Colonic mucosa (tissue), 4 donors: ENCODE results near the gene TRPV3. TPM values are rescaled to one million over a fixed set of nuclear protein-coding genes. Genes with fewer than 3 reads are reported as not detected.
"Not testable (repeated sequence)": the region's sequence is repeated elsewhere in the genome, so short reads cannot be mapped to it uniquely, and the experiment has no call there.

ENCODE experiments used
- DNase-seq: peaks from one replicate; pipeline ENCODE4 v3.0.0-alpha.2; 2020
- H3K27ac ChIP-seq: fragments of 200-600 bp; one replicate; pipeline ENCODE4 v1.8.0; 2021
- H3K27me3 ChIP-seq: fragments of 200-600 bp; one replicate; pipeline ENCODE4 v1.8.0; 2021
- H3K36me3 ChIP-seq: fragments of 200-600 bp; one replicate; pipeline ENCODE4 v1.8.0; 2021
- H3K4me1 ChIP-seq: fragments of 200-600 bp; one replicate; pipeline ENCODE4 v1.8.0; 2021; ENCODE audit warnings: mild to moderate bottlenecking
- H3K4me3 ChIP-seq: fragments of 200-600 bp; one replicate; pipeline ENCODE4 v1.8.0; 2021
- H3K9ac ChIP-seq, 2 donors: one replicate each; pipeline ENCODE4 v1.7.0; 2013; ENCODE audit warnings: control low read depth in 2 of 2, low read depth in 2 of 2, low read length in 2 of 2
- H3K9me3 ChIP-seq: fragments of 200-600 bp; one replicate; pipeline ENCODE4 v1.8.0; 2021
- CTCF ChIP-seq: fragments of 200-600 bp; IDR thresholded peaks from one replicate; pipeline ENCODE4 v1.8.0; 2022; ENCODE audit warnings: antibody characterized with exemption, mild to moderate bottlenecking
- intact Hi-C: fragments of 100-400 bp; cut with DNase I; formaldehyde crosslinking; loops from one replicate; pipeline ENCODE4 v1.14.1; 2022
- total RNA-seq, 2 donors: library from RNA; stranded (reverse); fragmentation: NEBNext Ultra II Directional in 1 of 2; extraction: Animal tissue kit (Norgen Biotek cat#: 25700) in 1 of 2; gene quantifications; one replicate each; pipeline ENCODE4 v1.2.1, GENCODE V29; 2021
- donor health status: healthy.
- donor health status: DM: no; HTN: no; CAD: no.
- donor health status: DM: no; HTN: no; CAD: no.

TRPV3 gene
- total RNA-seq, 2 donors from 2014 or later = 2.3 to 7.4 TPM

- Histone ChIP-seq H3K36me3 (no peaks in the 10 kb centered on the region), H3K27me3 (no peaks in the 10 kb centered on the region), H3K9me3 (no peaks in the 10 kb centered on the region), H3K4me3 (no peak overlapping the region), H3K27ac (no peak overlapping the region), H3K4me1 (no peaks in the 10 kb centered on the region), H3K9ac (peak overlapping the region in 1 of 2 donors; percentile 15)
- no peak for TF ChIP-seq CTCF
- intact Hi-C loops = no loop called here
- DNase-seq = no peak
Measured at GRCh38 chr17:3474212-3474611, 83.4 kb downstream of the TRPV3 start.

- no peak for TF ChIP-seq CTCF
- H3K4me3 ChIP-seq = no peak overlapping the region
- DNase-seq = no peak
- no peak overlapping the region for H3K27ac ChIP-seq
- no peaks in the 10 kb centered on the region for H3K27me3 ChIP-seq
- H3K4me1 ChIP-seq = no peaks in the 10 kb centered on the region
- no peak overlapping the region for H3K9ac ChIP-seq
- H3K9me3 ChIP-seq = no peaks in the 10 kb centered on the region
- intact Hi-C loops = no loop called here
- no peaks in the 10 kb centered on the region for H3K36me3 ChIP-seq
Measured at GRCh38 chr17:3472137-3472536, 85.5 kb downstream of the TRPV3 start.

- intact Hi-C loops = no loop called here
- Histone ChIP-seq H3K27ac (no peak within 1 kb of the TSS), H3K9me3 (no peaks in the 10 kb centered on the region), H3K4me1 (no peaks in the 10 kb centered on the region), H3K36me3 (no peaks in the 10 kb centered on the region), H3K4me3 (no peak within 1 kb of the TSS), H3K27me3 (no peaks in the 10 kb centered on the region), H3K9ac (no peak within 1 kb of the TSS)
- TF ChIP-seq CTCF = no peak
- no peak for DNase-seq
Measured at GRCh38 chr17:3471599-3471998, 86.0 kb downstream of the TRPV3 start, which contains the start of gene SPATA22. SPATA22 (minus strand) TSS chr17:3471819; CDS start chr17:3469325, 2,494 bp downstream.

GRCh38 chr17:3469529-3469928 lies 88.1 kb downstream of the TRPV3 start:
- H3K36me3 ChIP-seq = no peaks in the 10 kb centered on the region
- H3K4me1 ChIP-seq = no peaks in the 10 kb centered on the region
- no peaks in the 10 kb centered on the region for H3K9me3 ChIP-seq
- DNase-seq = no peak
- TF ChIP-seq CTCF = no peak
- H3K27me3 ChIP-seq = no peaks in the 10 kb centered on the region
- H3K27ac ChIP-seq = no peak overlapping the region
- no peak overlapping the region for H3K4me3 ChIP-seq
- intact Hi-C loops = no loop called here
- H3K9ac ChIP-seq = no peak overlapping the region

- H3K27ac ChIP-seq, H3K36me3 ChIP-seq, H3K9ac ChIP-seq, H3K4me1 ChIP-seq, intact Hi-C loops, H3K27me3 ChIP-seq, H3K9me3 ChIP-seq, DNase-seq, H3K4me3 ChIP-seq: not testable (repeated sequence)
Measured at GRCh38 chr17:3466355-3466754, 91.3 kb downstream of the TRPV3 start.

Other genes starting within 250 kb of the TRPV3 start
- gene OR3A2, start 171.5 kb downstream of the TRPV3 start, total RNA-seq = not detected
- not detected for gene OR1E1, start 159.4 kb downstream of the TRPV3 start, total RNA-seq
- gene OR3A3, start 146.4 kb downstream of the TRPV3 start, total RNA-seq = not detected
- gene OR1E2, start 124.0 kb downstream of the TRPV3 start, total RNA-seq = not detected
- not detected for gene SPATA22, start 86.0 kb downstream of the TRPV3 start, total RNA-seq
- 1 to 10 TPM in 1 of 2 donors, under 1 TPM in 1; 0.59 to 2.0 TPM for gene ASPA, start 81.8 kb downstream of the TRPV3 start, total RNA-seq
- 1 to 10 TPM; 2.8 to 8.8 TPM for gene TRPV1, start 51.6 kb upstream of the TRPV3 start, total RNA-seq
- gene SHPK, start 78.4 kb upstream of the TRPV3 start, total RNA-seq = 10 to 100 TPM; 21.5 to 23.5 TPM
- gene CTNS, start 78.9 kb upstream of the TRPV3 start, total RNA-seq = 1 to 10 TPM; 7.9 to 8.1 TPM
- gene TAX1BP3, start 110.8 kb upstream of the TRPV3 start, total RNA-seq = 100 to 1,000 TPM; 148 to 195 TPM
- gene EMC6, start 111.0 kb upstream of the TRPV3 start, total RNA-seq = 10 to 100 TPM; 38.1 to 61.2 TPM
- 1 to 10 TPM in 1 of 2 donors, under 1 TPM in 1; 0.93 to 1.5 TPM for gene P2RX5, start 138.3 kb upstream of the TRPV3 start, total RNA-seq
- 10 to 100 TPM in 1 of 2 donors, 1 to 10 TPM in 1; 2.6 to 13.2 TPM for gene HASPIN, start 166.1 kb upstream of the TRPV3 start, total RNA-seq
- gene ITGAE, start 243.4 kb upstream of the TRPV3 start, total RNA-seq = 10 to 100 TPM; 14.7 to 14.9 TPM